ENCODE results near the gene FCGR3A.
A peak's percentile ranks its signal among the peaks of the same experiment; 100 is the strongest.
"Not testable (repeated sequence)": the region's sequence is repeated elsewhere in the genome, so short reads cannot be mapped to it uniquely, and the experiment has no call there.

The FCGR3A gene

GRCh38 chr1:161531986-161532643 lies 17.5 kb downstream of the FCGR3A start:
- DNase-seq, result no peak
- no peak overlapping the region for H3K9ac ChIP-seq (ENCODE audit: low read depth, low read length)
- peaks cover 7% of the 10 kb centered on the region; the same call in 1 of the 2 replicates for H3K4me1 ChIP-seq (ENCODE audit: insufficient read depth, low read length)
- TF ChIP-seq CTCF (IDR thresholded peaks at IDR 0.05; ENCODE audit: borderline replicate concordance, extremely low read depth, low read length, poor library complexity, severe bottlenecking), result no peak
- TF ChIP-seq EZH2 (IDR thresholded peaks at IDR 0.05; ENCODE audit: borderline replicate concordance, low read depth, low read length, severe bottlenecking), result no peak
- no peak for ATAC-seq (ENCODE audit: insufficient read depth, low read depth)
- H4K20me1 ChIP-seq (ENCODE audit: insufficient read depth, low read length), result no peaks in the 10 kb centered on the region
- no peaks in the 10 kb centered on the region for H3K27me3 ChIP-seq (ENCODE audit: insufficient read depth, low read length, poor library complexity)
- H3K36me3 ChIP-seq (ENCODE audit: insufficient read depth, low read length), result no peaks in the 10 kb centered on the region
- no peaks in the 10 kb centered on the region for H3K79me2 ChIP-seq (ENCODE audit: insufficient read depth, low read length)
- H3K4me2 ChIP-seq (ENCODE audit: insufficient read depth, low read length), result peak overlapping the region; percentile 74; the same call in 1 of the 2 replicates
- no peak overlapping the region for H2AFZ ChIP-seq (ENCODE audit: low read depth, low read length)
- no peaks in the 10 kb centered on the region for H3K9me3 ChIP-seq (ENCODE audit: insufficient read depth, low read length, severe bottlenecking)
- H3K4me3 ChIP-seq (ENCODE audit: low read depth in 1 of 2, low read length in 2 of 2), result no peak overlapping the region
- H3K27ac ChIP-seq (ENCODE audit: low read length), result no peak overlapping the region

- ATAC-seq (ENCODE audit: insufficient read depth, low read depth), result peak; percentile 82
- H2AFZ ChIP-seq (ENCODE audit: low read depth, low read length), result peak overlapping the region; percentile 80
Measured at GRCh38 chr1:161530671-161531641, 18.7 kb downstream of the FCGR3A start.

GRCh38 chr1:161530158-161530557 lies 19.5 kb downstream of the FCGR3A start:
- Histone ChIP-seq H3K4me3 (ENCODE audit: low read depth in 1 of 2, low read length in 2 of 2) (peak overlapping the region; percentile 33 to 65; a peak in 3 of 4 replicates), H3K27ac (ENCODE audit: low read length) (peak overlapping the region; percentile 78), H3K9ac (ENCODE audit: low read depth, low read length) (peak overlapping the region; percentile 63; the same call in 1 of the 2 replicates), H3K4me2 (ENCODE audit: insufficient read depth, low read length) (peak overlapping the region; percentile 74), H2AFZ (ENCODE audit: low read depth, low read length) (peak overlapping the region; percentile 39; the same call in 1 of the 2 replicates)
- not testable (repeated sequence) for H4K20me1 ChIP-seq (ENCODE audit: insufficient read depth, low read length); H3K4me1 ChIP-seq (ENCODE audit: insufficient read depth, low read length); H3K79me2 ChIP-seq (ENCODE audit: insufficient read depth, low read length); H3K36me3 ChIP-seq (ENCODE audit: insufficient read depth, low read length); H3K27me3 ChIP-seq (ENCODE audit: insufficient read depth, low read length, poor library complexity); H3K9me3 ChIP-seq (ENCODE audit: insufficient read depth, low read length, severe bottlenecking)
- DNase-seq, result peak; percentile 66
- ATAC-seq (ENCODE audit: insufficient read depth, low read depth), result peak; percentile 54

More at GRCh38 chr1:161530671-161531641, 18.7 kb downstream of the FCGR3A start:
- Histone ChIP-seq H3K4me2 (ENCODE audit: insufficient read depth, low read length) (peak overlapping the region; percentile 74), H3K9ac (ENCODE audit: low read depth, low read length) (peak overlapping the region; percentile 63), H3K4me3 (ENCODE audit: low read depth in 1 of 2, low read length in 2 of 2) (peak overlapping the region; percentile 33 to 65; a peak in 3 of 4 replicates), H3K27ac (ENCODE audit: low read length) (peak overlapping the region; percentile 78)
- not testable (repeated sequence) for H3K27me3 ChIP-seq (ENCODE audit: insufficient read depth, low read length, poor library complexity); H3K36me3 ChIP-seq (ENCODE audit: insufficient read depth, low read length); H3K9me3 ChIP-seq (ENCODE audit: insufficient read depth, low read length, severe bottlenecking); H3K79me2 ChIP-seq (ENCODE audit: insufficient read depth, low read length); H4K20me1 ChIP-seq (ENCODE audit: insufficient read depth, low read length); H3K4me1 ChIP-seq (ENCODE audit: insufficient read depth, low read length)
- peak; percentile 85 for DNase-seq

GRCh38 chr1:161529463-161530104 lies 20.0 kb downstream of the FCGR3A start:
- H3K27me3 ChIP-seq (ENCODE audit: insufficient read depth, low read length, poor library complexity); H3K9me3 ChIP-seq (ENCODE audit: insufficient read depth, low read length, severe bottlenecking): not testable (repeated sequence)
- H3K9ac ChIP-seq (ENCODE audit: low read depth, low read length), result peak overlapping the region; percentile 63; the same call in 1 of the 2 replicates

GRCh38 chr1:161528550-161528949 lies 21.1 kb downstream of the FCGR3A start:
- DNase-seq; H3K36me3 ChIP-seq (ENCODE audit: insufficient read depth, low read length); ATAC-seq (ENCODE audit: insufficient read depth, low read depth): not testable (repeated sequence)

More at GRCh38 chr1:161529463-161530104, 20.0 kb downstream of the FCGR3A start:
- Histone ChIP-seq H2AFZ (ENCODE audit: low read depth, low read length) (peak overlapping the region; percentile 39), H3K4me2 (ENCODE audit: insufficient read depth, low read length) (peak overlapping the region; percentile 74), H3K4me1 (ENCODE audit: insufficient read depth, low read length) (peaks cover 11% of the 10 kb centered on the region; the same call in 1 of the 2 replicates), H3K4me3 (ENCODE audit: low read depth in 1 of 2, low read length in 2 of 2) (peak overlapping the region; percentile 9 to 65; a peak in 3 of 4 replicates), H3K27ac (ENCODE audit: low read length) (peak overlapping the region; percentile 60; the same call in 1 of the 2 replicates)
- DNase-seq, result peak; percentile 28
- not testable (repeated sequence) for H3K79me2 ChIP-seq (ENCODE audit: insufficient read depth, low read length); H3K36me3 ChIP-seq (ENCODE audit: insufficient read depth, low read length); H4K20me1 ChIP-seq (ENCODE audit: insufficient read depth, low read length)
- ATAC-seq (ENCODE audit: insufficient read depth, low read depth), result 0 out of 3 replicates have a peak, but pooled peaks have one; percentile 20

GRCh38 chr1:161525918-161526317 lies 23.7 kb downstream of the FCGR3A start:
- not testable (repeated sequence) for H3K27ac ChIP-seq (ENCODE audit: low read length); H3K36me3 ChIP-seq (ENCODE audit: insufficient read depth, low read length); H3K9me3 ChIP-seq (ENCODE audit: insufficient read depth, low read length, severe bottlenecking); H3K79me2 ChIP-seq (ENCODE audit: insufficient read depth, low read length); H3K9ac ChIP-seq (ENCODE audit: low read depth, low read length); H4K20me1 ChIP-seq (ENCODE audit: insufficient read depth, low read length); H2AFZ ChIP-seq (ENCODE audit: low read depth, low read length); DNase-seq; H3K27me3 ChIP-seq (ENCODE audit: insufficient read depth, low read length, poor library complexity); H3K4me3 ChIP-seq (ENCODE audit: low read depth in 1 of 2, low read length in 2 of 2); H3K4me2 ChIP-seq (ENCODE audit: insufficient read depth, low read length); ATAC-seq (ENCODE audit: insufficient read depth, low read depth)
- peaks cover 11% of the 10 kb centered on the region for H3K4me1 ChIP-seq (ENCODE audit: insufficient read depth, low read length)

More at GRCh38 chr1:161528550-161528949, 21.1 kb downstream of the FCGR3A start:
- not testable (repeated sequence) for H3K9ac ChIP-seq (ENCODE audit: low read depth, low read length); H4K20me1 ChIP-seq (ENCODE audit: insufficient read depth, low read length); H3K4me2 ChIP-seq (ENCODE audit: insufficient read depth, low read length); H3K9me3 ChIP-seq (ENCODE audit: insufficient read depth, low read length, severe bottlenecking); H3K27me3 ChIP-seq (ENCODE audit: insufficient read depth, low read length, poor library complexity); H3K4me3 ChIP-seq (ENCODE audit: low read depth in 1 of 2, low read length in 2 of 2); H2AFZ ChIP-seq (ENCODE audit: low read depth, low read length); H3K79me2 ChIP-seq (ENCODE audit: insufficient read depth, low read length); H3K27ac ChIP-seq (ENCODE audit: low read length)
- H3K4me1 ChIP-seq (ENCODE audit: insufficient read depth, low read length), result peaks cover 11% of the 10 kb centered on the region

Measured in DND-41 (cell line).